ENCODE measurements around the gene ATP6V0C.
"Not testable (repeated sequence)": the region's sequence is repeated elsewhere in the genome, so short reads cannot be mapped to it uniquely, and the experiment has no call there.

- TF ChIP-seq POLR2AphosphoS5 (IDR thresholded peaks at IDR 0.05; ENCODE audit: low read depth); CTCF (IDR thresholded peaks at IDR 0.05; ENCODE audit: insufficient read depth, low read length); GABPA (IDR thresholded peaks at IDR 0.05; ENCODE audit: low read depth); REST (IDR thresholded peaks at IDR 0.05; ENCODE audit: insufficient replicate concordance, low read depth); SPI1 (IDR thresholded peaks at IDR 0.05; ENCODE audit: borderline replicate concordance, low read depth): not testable (repeated sequence)
These were observed 33.8 kb upstream of the ATP6V0C start for GRCh38 chr16:2479996-2480395.
